ENCODE data around the gene EMP2.

DNA sequence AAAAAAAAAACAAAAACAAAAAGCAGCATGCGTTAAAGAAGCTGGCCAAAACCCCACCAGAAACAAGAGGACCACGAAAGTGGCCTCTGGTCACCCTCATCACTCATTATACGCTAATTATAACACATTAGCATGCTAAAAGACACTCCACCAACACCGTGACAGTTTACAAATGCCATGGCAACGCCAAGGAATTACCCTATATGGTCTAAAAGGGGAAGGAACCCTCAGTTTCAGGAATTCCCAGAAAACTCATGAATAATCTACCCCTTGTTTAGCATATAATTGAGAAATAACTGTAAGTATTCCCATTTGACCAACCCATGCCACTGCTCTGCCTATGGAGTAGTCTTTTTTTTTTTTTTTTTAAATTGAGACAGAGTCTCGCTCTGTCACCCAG is 77.6 kb downstream of the EMP2 start:
- TF ChIP-seq, protein P1, sequence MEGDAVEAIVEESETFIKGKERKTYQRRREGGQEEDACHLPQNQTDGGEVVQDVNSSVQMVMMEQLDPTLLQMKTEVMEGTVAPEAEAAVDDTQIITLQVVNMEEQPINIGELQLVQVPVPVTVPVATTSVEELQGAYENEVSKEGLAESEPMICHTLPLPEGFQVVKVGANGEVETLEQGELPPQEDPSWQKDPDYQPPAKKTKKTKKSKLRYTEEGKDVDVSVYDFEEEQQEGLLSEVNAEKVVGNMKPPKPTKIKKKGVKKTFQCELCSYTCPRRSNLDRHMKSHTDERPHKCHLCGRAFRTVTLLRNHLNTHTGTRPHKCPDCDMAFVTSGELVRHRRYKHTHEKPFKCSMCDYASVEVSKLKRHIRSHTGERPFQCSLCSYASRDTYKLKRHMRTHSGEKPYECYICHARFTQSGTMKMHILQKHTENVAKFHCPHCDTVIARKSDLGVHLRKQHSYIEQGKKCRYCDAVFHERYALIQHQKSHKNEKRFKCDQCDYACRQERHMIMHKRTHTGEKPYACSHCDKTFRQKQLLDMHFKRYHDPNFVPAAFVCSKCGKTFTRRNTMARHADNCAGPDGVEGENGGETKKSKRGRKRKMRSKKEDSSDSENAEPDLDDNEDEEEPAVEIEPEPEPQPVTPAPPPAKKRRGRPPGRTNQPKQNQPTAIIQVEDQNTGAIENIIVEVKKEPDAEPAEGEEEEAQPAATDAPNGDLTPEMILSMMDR (IDR thresholded peaks at IDR 0.05), result no peak
- no peak for TF ChIP-seq POLR2A (IDR thresholded peaks at IDR 0.05)

All from adrenal gland (tissue), 5 donors.